GM21447 (cell line): ENCODE measurements around the gene DELE1.

Experiments
- ATAC-seq: cut with Tn5 transposase; IDR thresholded peaks from one replicate; pipeline ENCODE4 v1.9.1; 2021; ENCODE audit not compliant: unreplicated experiment

DELE1 gene

GRCh38 chr5:141923448-141924313 lies at the start of gene DELE1:
Gene DELE1 (plus strand): TSS chr5:141923871. CDS start chr5:141923942, 71 bp downstream.
- ATAC-seq: peak; percentile 96

GRCh38 chr5:141873933-141874261 lies 49.8 kb upstream of the DELE1 start:
- ATAC-seq: no peak

DNA sequence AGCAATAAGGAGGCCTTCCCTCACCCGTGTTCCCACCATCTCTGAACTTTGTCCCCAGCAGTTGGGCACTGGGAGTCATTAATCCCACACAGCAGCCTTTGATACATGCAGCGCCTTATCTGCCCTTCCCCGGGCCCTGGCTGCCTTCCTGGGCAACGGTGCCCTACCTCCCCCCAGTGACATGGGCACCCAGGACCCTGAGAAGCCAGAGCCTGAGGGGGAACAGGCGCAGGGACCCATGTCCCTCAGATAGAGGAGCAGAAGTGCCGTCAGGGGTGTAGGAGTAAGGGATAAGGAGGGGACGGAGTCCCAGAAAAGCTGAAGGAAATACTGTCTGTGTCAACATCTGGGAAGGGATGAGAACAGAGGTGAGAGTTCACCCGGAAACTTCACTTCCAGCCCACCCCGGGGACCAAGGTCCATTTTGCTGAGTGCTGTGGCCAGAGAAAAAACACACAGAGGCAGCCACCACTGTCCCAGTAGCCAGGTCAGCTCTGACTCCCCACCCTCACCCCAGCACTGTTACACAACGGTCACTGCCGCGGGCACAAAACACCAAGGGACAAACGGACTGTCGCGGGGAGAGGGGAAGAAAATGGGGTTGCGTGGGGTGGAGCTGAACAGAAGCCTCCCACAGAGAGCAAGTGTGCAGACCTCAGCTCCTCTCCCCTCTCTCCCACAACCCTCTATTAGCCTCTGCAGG lies 49.3 kb upstream of the DELE1 start:
- no peak for ATAC-seq

DNA sequence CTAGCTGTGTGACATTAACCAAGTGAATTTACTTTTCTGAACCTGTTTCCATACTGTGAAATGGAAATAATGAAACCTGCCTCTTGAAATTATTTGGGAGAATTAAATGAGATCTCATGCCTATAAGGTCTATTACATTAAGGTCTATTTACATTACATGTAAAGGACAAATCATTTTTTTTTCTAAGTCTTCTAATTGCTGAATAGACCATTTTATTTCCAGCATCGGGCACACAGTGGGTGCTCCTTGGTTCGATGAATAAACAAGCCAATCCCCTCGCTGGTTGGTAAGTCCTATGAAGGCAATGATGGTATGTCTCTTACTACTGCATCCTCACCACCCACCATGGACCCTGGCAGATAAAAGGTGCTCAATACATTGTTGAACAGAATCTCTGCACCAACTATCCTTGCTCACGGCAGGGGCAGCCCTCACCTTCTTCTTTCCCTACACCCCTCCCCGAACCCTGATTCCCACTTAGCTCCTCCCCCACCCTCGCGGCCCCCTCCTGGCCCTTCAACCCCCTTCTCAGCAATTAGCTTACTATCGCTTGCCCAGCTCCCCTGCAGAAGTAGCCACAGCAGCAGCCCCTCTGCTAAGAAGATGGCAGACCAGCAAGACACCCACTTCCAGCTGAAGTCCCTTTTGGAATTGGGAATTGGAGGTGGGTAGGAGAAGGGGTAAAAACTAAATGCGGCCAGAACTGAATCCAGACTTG lies 48.5 kb upstream of the DELE1 start:
- ATAC-seq: no peak

GRCh38 chr5:141875795-141876627 lies 47.7 kb upstream of the DELE1 start:
- no peak for ATAC-seq

DNA sequence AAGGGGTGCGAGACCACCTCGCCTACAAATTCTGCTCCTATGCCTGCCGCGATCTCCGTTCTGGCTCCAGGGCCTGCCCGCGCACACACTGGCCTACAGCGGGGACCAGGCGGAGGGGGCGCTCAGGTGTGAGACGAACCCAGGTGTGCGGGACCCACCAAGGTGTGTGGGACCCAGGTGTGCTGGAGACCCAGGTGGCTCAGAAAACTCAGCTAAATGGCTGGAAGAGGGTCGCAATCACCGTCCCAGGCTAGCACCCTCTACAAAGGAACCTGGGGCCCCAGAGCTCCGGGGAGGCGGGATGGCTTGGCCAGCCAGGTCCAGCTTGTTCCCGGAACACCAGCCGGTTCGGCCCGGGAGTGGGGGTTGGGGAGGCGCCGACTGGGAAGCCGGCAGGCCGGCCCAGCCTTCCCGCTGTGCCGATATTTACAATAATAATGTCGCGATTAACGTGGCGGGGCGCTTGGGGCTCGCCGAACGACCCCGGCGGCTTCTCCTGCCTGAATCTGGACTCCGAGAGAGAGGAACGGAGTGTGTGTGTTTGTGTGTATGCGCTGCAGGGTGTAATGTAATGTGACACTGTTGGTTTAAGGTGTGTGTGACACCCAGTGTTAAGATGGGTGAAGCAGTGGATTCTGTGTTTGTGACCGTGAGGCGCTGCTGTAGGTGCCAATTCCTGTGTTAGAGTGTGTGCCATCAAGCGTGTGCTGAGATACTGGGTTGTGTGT lies 46.9 kb upstream of the DELE1 start:
- ATAC-seq: no peak

DNA sequence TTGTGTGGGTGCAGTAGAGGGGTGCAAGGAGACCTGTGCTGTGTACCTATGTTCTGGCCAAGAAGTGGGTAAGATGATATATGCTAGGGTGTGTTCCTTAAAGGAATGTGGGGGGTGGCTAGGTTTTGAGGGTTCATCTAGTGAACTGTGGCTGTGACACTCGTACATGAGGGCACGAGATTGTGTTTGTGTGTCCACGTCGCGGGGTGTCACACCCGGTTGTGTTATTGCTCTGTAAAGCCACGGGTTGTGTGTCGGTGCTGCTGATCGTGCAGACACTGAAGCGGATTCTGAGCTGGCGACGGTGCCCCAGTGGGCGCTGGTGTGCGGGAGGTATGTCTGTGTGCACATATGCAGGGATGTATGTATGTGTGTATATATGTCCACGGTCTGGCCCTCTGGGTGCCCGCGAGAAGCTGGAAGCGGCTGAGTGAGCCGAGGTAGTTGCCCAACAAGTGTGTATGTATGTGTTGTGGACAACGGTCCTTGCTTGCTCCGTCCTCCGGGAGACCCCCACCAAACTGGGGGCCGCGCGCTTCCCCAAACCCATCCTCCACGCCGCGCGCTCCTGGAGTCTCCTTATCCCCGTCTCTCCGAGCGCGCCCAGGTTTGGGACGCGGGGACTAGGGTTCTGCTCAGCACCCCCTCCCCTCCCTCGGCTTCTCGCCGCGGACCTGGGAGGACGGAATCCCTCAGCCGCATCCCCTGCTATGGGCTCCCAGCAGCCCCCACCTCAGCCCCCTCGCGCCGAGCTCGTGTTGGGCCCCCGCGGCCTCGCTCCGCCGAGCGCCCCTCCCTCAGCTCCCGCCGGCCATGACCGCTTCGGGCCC lies 46.1 kb upstream of the DELE1 start:
- no peak for ATAC-seq

- ATAC-seq: no peak
Observed at GRCh38 chr5:141878186-141878710, 45.4 kb upstream of the DELE1 start, which contains the start of gene PCDH1. Gene PCDH1 (minus strand): TSS chr5:141878410. CDS start chr5:141878262, 148 bp downstream.

DNA sequence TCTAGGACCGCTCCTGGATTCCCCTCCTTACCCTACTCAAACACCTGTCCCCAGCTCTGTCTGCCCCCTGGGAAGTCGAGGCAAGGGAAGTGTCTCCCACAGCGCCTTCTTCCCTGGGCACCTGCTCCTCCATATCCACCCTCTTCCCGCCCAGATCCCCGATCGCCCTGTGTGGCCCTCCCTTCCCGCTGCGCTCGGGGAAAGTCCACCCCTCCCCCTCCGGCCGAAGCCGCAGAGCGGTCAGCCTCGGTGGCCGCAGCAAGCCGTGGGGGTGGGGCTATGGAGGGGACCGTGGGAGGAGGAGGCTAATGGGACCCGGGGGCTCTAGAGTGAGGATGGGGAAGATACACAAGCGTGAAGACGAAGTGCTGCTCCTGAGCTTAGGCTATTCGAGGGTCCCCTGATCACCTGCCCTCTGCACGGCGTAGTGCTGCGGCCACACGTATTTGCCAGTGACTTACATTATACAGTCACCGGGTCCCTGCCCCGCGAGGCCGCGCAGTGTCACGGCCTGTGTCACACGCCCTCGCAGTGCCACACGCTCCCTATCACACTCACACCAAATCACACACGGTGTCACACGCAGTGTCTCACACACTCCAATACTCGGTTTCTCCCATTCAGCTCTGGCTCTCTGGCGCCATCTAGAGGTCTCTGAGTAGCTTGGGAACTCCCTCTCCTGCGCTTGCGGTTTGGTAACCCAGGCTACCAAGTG lies 44.8 kb upstream of the DELE1 start:
- ATAC-seq: peak; percentile 91

GRCh38 chr5:141879426-141879759 lies 44.3 kb upstream of the DELE1 start:
- no peak for ATAC-seq

- no peak for ATAC-seq
Observed at GRCh38 chr5:141879941-141880738, 43.5 kb upstream of the DELE1 start.

- ATAC-seq: no peak
Observed at GRCh38 chr5:141880961-141881801, 42.5 kb upstream of the DELE1 start.

- ATAC-seq: no peak
Observed at GRCh38 chr5:141881886-141882285, 41.8 kb upstream of the DELE1 start.

GRCh38 chr5:141882594-141883183 lies 41.0 kb upstream of the DELE1 start:
- ATAC-seq: no peak

DNA sequence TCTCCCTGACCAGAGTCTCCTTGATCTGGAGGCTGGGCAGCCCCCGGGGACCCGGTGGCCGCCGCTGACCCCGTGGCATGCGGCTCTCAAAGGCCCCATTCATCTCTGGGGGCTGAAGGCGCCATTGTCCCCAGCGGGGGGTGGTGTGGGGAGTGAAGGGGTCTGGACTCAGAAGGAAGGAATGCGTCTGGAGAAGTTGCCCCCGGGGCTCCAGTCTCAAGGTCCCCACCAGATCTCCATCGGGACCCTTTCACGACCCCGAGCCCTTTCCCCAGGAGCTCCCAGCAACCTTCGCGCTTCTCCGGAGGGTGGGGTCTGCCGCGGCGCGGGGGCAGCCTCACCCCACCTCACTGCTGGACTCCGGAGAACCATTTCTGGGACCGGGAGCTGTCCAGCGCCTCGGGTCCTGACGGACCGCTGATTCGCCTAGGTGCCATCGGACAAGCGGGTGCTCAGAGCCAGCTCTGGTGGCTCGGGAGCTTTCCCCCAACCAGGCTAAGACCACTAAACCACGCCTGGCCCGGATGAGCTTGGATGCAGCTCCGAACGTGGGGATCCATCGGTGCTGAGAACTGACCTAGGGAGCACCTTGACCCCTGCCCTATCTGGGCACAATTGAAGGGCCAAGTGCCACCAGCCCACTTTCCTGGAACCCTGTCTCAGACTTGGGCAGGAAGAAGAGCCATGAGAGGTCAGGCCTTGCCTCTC lies 40.3 kb upstream of the DELE1 start:
- ATAC-seq: no peak

DNA sequence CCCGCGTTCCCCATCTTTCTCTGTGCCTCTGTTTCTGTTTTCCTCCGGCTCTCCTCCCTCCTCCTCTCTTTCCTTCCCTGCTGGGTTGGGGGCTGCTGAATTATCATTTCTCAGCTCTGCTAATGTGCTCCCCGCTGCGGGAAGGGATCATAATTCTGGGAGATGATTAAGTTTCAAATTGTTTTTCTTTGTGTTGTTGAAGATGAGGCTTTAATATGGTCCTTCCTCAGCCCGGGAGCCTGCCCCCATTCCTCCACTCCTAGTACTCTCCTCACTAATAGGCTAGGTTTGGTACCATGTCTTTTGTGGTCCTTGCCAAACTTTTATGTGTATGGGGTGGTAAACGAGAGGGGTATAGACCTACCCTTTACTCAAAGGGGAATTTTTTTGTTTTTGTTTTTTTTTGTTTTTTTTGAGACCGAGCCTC lies 39.8 kb upstream of the DELE1 start:
- ATAC-seq: no peak
